Spinal cord (tissue), 10 donors: ENCODE data around the gene PNLIPRP3. TPM values are rescaled to one million over a fixed set of nuclear protein-coding genes. Genes with fewer than 3 reads are reported as not detected.

Experiments used
- DNase-seq, 6 donors: peaks; one replicate each; pipeline versions ENCODE4 v3.0.0 to v3.0.0-alpha.2; 2013 to 2015; ENCODE audit warnings: low spot score in 6 of 6, low read depth in 4 of 6
- H3K27ac ChIP-seq: one replicate; pipeline ENCODE4 v1.5.1; 2013; ENCODE audit warnings: low read depth, low read length, control low read depth
- H3K27me3 ChIP-seq: one replicate; pipeline ENCODE4 v1.6.1; 2013; ENCODE audit warnings: low read length; ENCODE audit not compliant: control insufficient read depth, insufficient read depth
- H3K36me3 ChIP-seq: one replicate; pipeline ENCODE4 v1.6.1; 2013; ENCODE audit warnings: low read length; ENCODE audit not compliant: control insufficient read depth, insufficient read depth
- H3K4me1 ChIP-seq: one replicate; pipeline ENCODE4 v1.6.1; 2013; ENCODE audit warnings: low read length; ENCODE audit not compliant: control insufficient read depth, insufficient read depth
- H3K4me3 ChIP-seq: one replicate; pipeline ENCODE4 v1.5.1; 2013; ENCODE audit warnings: low read depth, low read length, control low read depth
- H3K9me3 ChIP-seq: one replicate; pipeline ENCODE4 v1.6.1; 2013; ENCODE audit warnings: low read length; ENCODE audit not compliant: control insufficient read depth, insufficient read depth
- WGBS: methylation state at CpG from one replicate; pipeline ENCODE4 v1.1.5; 2013; ENCODE audit warnings: missing lambda C conversion rate; ENCODE audit not compliant: insufficient coverage; 5-methylcytosine and 5-hydroxymethylcytosine counted together
- polyA plus RNA-seq, 2 donors: library from polyadenylated mRNA; unstranded; fragments of 120-200 nt; gene quantifications; one replicate each; pipeline ENCODE4 v1.2.1, GENCODE V29; 2013; ENCODE audit not compliant: insufficient read length in 2 of 2
- small RNA-seq: library from RNA; depleted of rRNA; stranded (forward); fragments of <200 nt; gene quantifications from one replicate; pipeline ENCODE3, GENCODE V24; 2014; ENCODE audit warnings: low replicate concordance
- total RNA-seq, 2 donors: library from RNA; depleted of rRNA in 1 of 2; stranded (reverse); fragments of 120-200 nt in 1 of 2; fragments of >200 nt in 1 of 2; gene quantifications; one replicate each; pipeline versions ENCODE4 v1.2.3 to v1.2.4, GENCODE V29; 2013 to 2014
- donor health status: healthy.

PNLIPRP3 gene
- total and polyA plus RNA-seq, 4 donors: not detected

DNA sequence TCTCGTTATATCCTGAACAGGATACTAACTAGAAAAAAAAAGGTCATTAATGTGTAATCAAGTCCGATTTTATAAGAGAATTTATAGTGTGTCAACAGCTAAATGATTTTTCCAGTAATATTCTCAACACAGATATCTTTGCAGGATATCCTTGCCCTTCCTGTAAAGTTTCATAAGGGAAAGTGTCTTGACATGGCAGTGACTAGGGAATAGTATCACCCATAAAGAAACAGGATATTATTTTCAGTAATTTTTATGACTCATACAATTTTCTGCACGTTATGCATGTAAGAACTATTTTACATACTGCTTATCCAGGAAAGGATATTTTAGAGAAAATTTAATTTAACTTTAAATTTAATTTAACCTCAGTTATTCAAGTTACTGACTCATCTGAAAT lies 98.6 kb downstream of the PNLIPRP3 start:
- H3K36me3 ChIP-seq: no peaks in the 10 kb centered on the region
- no CpG with 5 or more reads among the region's 3 CpGs for WGBS
- no peaks in the 10 kb centered on the region for H3K4me1 ChIP-seq
- no peaks in the 10 kb centered on the region for H3K9me3 ChIP-seq
- H3K27ac ChIP-seq: no peak overlapping the region
- no peak for DNase-seq
- H3K4me3 ChIP-seq: no peak overlapping the region
- no peaks in the 10 kb centered on the region for H3K27me3 ChIP-seq

Small RNAs within 50 kb of the gene (small RNA-seq; reads per million reads assigned to genes)
- gene SNRPGP6: not detected

Other genes starting within 250 kb of the PNLIPRP3 start
- 100 to 1,000 TPM in 1 of 2 donors, 10 to 100 TPM in 1; 30.5 to 109 TPM for gene GFRA1, start 154.6 kb upstream of the PNLIPRP3 start, total RNA-seq
- gene GFRA1, start 154.6 kb upstream of the PNLIPRP3 start, polyA plus RNA-seq: 10 to 100 TPM; 50.1 to 60.1 TPM
- not detected for gene CCDC172, start 103.4 kb upstream of the PNLIPRP3 start, total RNA-seq
- under 1 TPM; 0.21 TPM for gene CCDC172, start 103.4 kb upstream of the PNLIPRP3 start, polyA plus RNA-seq
- under 1 TPM; 0.11 to 0.20 TPM for gene PNLIP, start 118.1 kb downstream of the PNLIPRP3 start, total RNA-seq
- under 1 TPM; 0.42 to 0.57 TPM for gene PNLIP, start 118.1 kb downstream of the PNLIPRP3 start, polyA plus RNA-seq
- gene PNLIPRP1, start 163.1 kb downstream of the PNLIPRP3 start, total RNA-seq: not detected
- not detected for gene PNLIPRP1, start 163.1 kb downstream of the PNLIPRP3 start, polyA plus RNA-seq
- gene PNLIPRP2, start 193.1 kb downstream of the PNLIPRP3 start, total RNA-seq: under 1 TPM in 1 of 2 donors, not detected in 1; 0.22 TPM
- under 1 TPM; 0.18 to 0.30 TPM for gene PNLIPRP2, start 193.1 kb downstream of the PNLIPRP3 start, polyA plus RNA-seq